A673 (cell line): ENCODE results near the gene SRSF9. TPM values are rescaled to one million over a fixed set of nuclear protein-coding genes. Genes with fewer than 3 reads are reported as not detected.

ENCODE experiments used
- BruUV-seq: library from RNA; stranded (reverse); fragments of 400-500 nt; replicated peaks from 2 replicates; lab custom pipeline; 2021; lab: Mats Ljungman, UMichigan
- CTCF ChIA-PET: fragments of 300-600 bp; sonication (Branson Sonifier 250); formaldehyde crosslinking; loops from one replicate; lab custom pipeline; 2022; ENCODE audit warnings: antibody characterized with exemption; lab: Charles Lee
- POLR2A ChIA-PET: fragments of 300-600 bp; sonication (Branson Sonifier 250); formaldehyde crosslinking; loops from one replicate; lab custom pipeline; 2022; ENCODE audit warnings: antibody characterized with exemption; ENCODE audit not compliant: low non-redundant PET; lab: Charles Lee
- DNase-seq: peaks from one replicate; pipeline ENCODE4 v3.0.0-alpha.2; 2015; ENCODE audit warnings: low spot score
- H3K27ac ChIP-seq: fragments of 200-600 bp; sonication (generic); 2 replicates; pipeline ENCODE4 v1.5.1; 2016; ENCODE audit warnings: mixed run types, low read depth, mild to moderate bottlenecking, mixed read lengths, antibody characterized with exemption, low read length; ENCODE audit not compliant: poor library complexity, severe bottlenecking
- H3K27me3 ChIP-seq: fragments of 200-600 bp; sonication (generic); replicated peaks from 2 replicates; pipeline ENCODE4 v1.6.1; 2017; ENCODE audit warnings: mixed run types, low read depth, mild to moderate bottlenecking, mixed read lengths, antibody characterized with exemption, low read length; ENCODE audit not compliant: insufficient read depth, poor library complexity
- H3K36me3 ChIP-seq: fragments of 200-600 bp; sonication (generic); 2 replicates; pipeline ENCODE4 v1.6.1; 2016; ENCODE audit warnings: mixed run types, mild to moderate bottlenecking, mixed read lengths, antibody characterized with exemption, low read length; ENCODE audit not compliant: insufficient read depth, poor library complexity, severe bottlenecking
- H3K4me1 ChIP-seq: fragments of 200-600 bp; sonication (generic); 2 replicates; pipeline ENCODE4 v1.6.1; 2017; ENCODE audit warnings: mixed run types, mild to moderate bottlenecking, mixed read lengths, antibody characterized with exemption, low read length; ENCODE audit not compliant: insufficient read depth, poor library complexity, severe bottlenecking
- H3K4me3 ChIP-seq: fragments of 200-600 bp; sonication (generic); 2 replicates; pipeline ENCODE4 v1.5.1; 2016; ENCODE audit warnings: low read depth, mixed run types, mild to moderate bottlenecking, mixed read lengths, low read length; ENCODE audit not compliant: poor library complexity, severe bottlenecking
- H3K9me3 ChIP-seq: fragments of 200-600 bp; sonication (generic); 2 replicates; pipeline ENCODE4 v1.6.1; 2016; ENCODE audit warnings: mixed run types, low read depth, mild to moderate bottlenecking, mixed read lengths, antibody characterized with exemption, low read length; ENCODE audit not compliant: poor library complexity, severe bottlenecking
- EZH2 ChIP-seq: fragments of 200-600 bp; sonication (generic); IDR thresholded peaks from 2 replicates; pipeline ENCODE4 v1.6.1; 2017; ENCODE audit warnings: borderline replicate concordance, low read depth, mild to moderate bottlenecking, mixed read lengths, antibody characterized with exemption, low read length; ENCODE audit not compliant: poor library complexity, severe bottlenecking
- intact Hi-C: fragments of 100-400 bp; cut with micrococcal nuclease; formaldehyde crosslinking; loops from one replicate; pipeline ENCODE4 v1.10.0; 2022; ENCODE audit not compliant: unreplicated experiment
- total RNA-seq: library from RNA; stranded (reverse); gene quantifications from 2 replicates; pipeline ENCODE4 v1.2.3, GENCODE V29; 2021
- TF ChIP-seq, protein P1 (sequence below): fragments of 300-800, 200-600 bp; sonication (generic); conservative IDR thresholded peaks from 2 replicates; pipeline ENCODE4 v1.5.1; 2017; ENCODE audit warnings: low read depth, mild to moderate bottlenecking, antibody characterized with exemption, low read length, moderate library complexity, mixed read lengths

The SRSF9 gene
- total RNA-seq, 1 experiment from 2014 or later = 328 TPM

DNA sequence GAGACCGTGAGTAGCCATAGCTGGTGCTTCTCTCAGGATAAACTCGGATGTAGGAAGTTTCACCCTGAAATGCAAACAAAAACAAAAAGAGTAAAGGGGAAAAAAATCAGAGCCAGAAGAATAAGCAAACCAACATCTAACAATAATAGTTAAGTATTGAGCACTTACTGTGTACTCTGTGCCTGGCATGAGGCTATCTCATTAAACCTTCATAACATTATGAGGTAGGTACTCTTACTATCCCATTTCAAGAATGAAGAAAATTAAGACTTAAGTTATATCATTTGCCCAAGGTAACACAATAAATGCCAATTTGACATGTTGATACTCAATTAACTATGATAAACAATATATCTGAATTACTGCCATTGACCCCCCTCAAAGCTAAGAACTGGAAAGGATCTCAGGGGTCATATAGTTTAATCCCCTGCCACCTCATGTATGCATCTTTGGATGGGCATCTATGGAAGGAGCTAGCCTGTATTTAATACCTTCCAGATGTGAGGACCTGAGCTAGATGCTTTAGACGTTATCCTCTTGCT, 7.4 kb downstream of the SRSF9 start:
- TSS peak; percentile 17 for BruUV-seq

DNA sequence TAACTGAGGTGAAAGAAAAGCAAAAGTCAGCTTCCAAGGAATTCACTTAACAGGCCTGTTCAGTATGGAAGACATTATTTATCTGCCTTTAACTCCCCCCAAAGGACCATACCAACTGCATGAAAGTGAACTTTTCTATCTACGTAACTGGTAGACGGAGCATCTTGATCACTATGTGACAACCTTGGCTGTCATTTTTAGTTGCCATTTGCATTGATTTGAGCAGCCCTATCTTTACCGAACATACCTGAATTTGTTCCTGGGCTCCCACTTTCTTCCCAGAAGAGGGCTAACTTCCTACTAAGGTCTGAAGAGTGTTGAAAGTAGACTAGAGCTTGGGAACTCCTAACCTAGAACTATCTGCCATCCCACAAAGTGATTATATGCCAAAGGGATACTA, 9.4 kb downstream of the SRSF9 start:
- H3K27ac ChIP-seq = no peak overlapping the region
- H3K36me3 ChIP-seq = peaks cover 97% of the 10 kb centered on the region
- ChIA-PET CTCF (no interaction called here), POLR2A (no interaction called here)
- no peaks in the 10 kb centered on the region for H3K27me3 ChIP-seq
- no peak overlapping the region for H3K4me3 ChIP-seq
- TSS peak; percentile 7 for BruUV-seq
- H3K4me1 ChIP-seq = no peaks in the 10 kb centered on the region
- no peak for TF ChIP-seq EZH2
- TF ChIP-seq, protein P1, sequence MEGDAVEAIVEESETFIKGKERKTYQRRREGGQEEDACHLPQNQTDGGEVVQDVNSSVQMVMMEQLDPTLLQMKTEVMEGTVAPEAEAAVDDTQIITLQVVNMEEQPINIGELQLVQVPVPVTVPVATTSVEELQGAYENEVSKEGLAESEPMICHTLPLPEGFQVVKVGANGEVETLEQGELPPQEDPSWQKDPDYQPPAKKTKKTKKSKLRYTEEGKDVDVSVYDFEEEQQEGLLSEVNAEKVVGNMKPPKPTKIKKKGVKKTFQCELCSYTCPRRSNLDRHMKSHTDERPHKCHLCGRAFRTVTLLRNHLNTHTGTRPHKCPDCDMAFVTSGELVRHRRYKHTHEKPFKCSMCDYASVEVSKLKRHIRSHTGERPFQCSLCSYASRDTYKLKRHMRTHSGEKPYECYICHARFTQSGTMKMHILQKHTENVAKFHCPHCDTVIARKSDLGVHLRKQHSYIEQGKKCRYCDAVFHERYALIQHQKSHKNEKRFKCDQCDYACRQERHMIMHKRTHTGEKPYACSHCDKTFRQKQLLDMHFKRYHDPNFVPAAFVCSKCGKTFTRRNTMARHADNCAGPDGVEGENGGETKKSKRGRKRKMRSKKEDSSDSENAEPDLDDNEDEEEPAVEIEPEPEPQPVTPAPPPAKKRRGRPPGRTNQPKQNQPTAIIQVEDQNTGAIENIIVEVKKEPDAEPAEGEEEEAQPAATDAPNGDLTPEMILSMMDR = no peak
- H3K9me3 ChIP-seq = no peaks in the 10 kb centered on the region
- intact Hi-C loops = no loop called here
- DNase-seq = no peak

More for the DNA sequence above, 7.4 kb downstream of the SRSF9 start:
- H3K4me1 ChIP-seq = peaks cover 5% of the 10 kb centered on the region
- CTCF ChIA-PET = no interaction called here
- H3K27ac ChIP-seq = no peak overlapping the region
- no peaks in the 10 kb centered on the region for H3K27me3 ChIP-seq
- peaks cover 100% of the 10 kb centered on the region for H3K36me3 ChIP-seq
- no peak for DNase-seq
- no peaks in the 10 kb centered on the region for H3K9me3 ChIP-seq
- intact Hi-C loops = no loop called here
- TF ChIP-seq EZH2 = no peak
- TF ChIP-seq, protein P1 = no peak
- POLR2A ChIA-PET = no interaction called here
- H3K4me3 ChIP-seq = no peak overlapping the region

DNA sequence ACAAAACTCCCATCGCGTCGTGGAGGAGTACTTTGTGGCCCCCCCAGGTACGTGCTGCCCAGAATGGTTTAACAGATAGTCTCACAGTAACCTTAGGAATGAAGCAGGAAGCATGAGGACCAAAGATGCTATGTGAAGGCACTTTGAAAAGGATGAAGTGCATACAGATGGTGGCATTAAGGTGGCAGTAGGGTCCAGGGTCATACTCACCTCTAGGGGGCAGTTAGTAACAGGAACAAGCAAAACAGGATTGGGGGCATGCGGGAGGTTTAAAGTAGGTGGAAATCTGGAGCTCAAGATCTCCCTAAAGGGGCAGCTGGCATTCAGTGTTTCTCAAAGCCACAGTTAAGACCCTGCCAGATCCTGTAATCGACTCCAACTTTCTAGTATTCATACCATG, 12.4 kb downstream of the SRSF9 start:
- ChIA-PET POLR2A (no interaction called here), CTCF (interaction anchor here (0.6 kb wide), 1 partner anchor 59 kb away, joined by 9 read pairs; no protein-coding TSS in a partner anchor)
- peaks cover 87% of the 10 kb centered on the region for H3K36me3 ChIP-seq
- no peak for DNase-seq
- no peaks in the 10 kb centered on the region for H3K9me3 ChIP-seq
- H3K4me1 ChIP-seq = no peaks in the 10 kb centered on the region
- no peak overlapping the region for H3K4me3 ChIP-seq
- no peaks in the 10 kb centered on the region for H3K27me3 ChIP-seq
- H3K27ac ChIP-seq = no peak overlapping the region
- BruUV-seq = no TSS peak
- intact Hi-C loops = no loop called here
- TF ChIP-seq EZH2 = no peak
- TF ChIP-seq, protein P1 = peak; percentile 43; the same call in 1 of the 2 replicates
